Left ventricle myocardium superior (tissue), 1 donor: ENCODE measurements around the gene GON4L. TPM values are rescaled to one million over a fixed set of nuclear protein-coding genes. Genes with fewer than 3 reads are reported as not detected.
"Not testable (repeated sequence)": the region's sequence is repeated elsewhere in the genome, so short reads cannot be mapped to it uniquely, and the experiment has no call there.

Source experiments
- ATAC-seq: fragments of 200-7000 bp; cut with Tn5 transposase; one replicate; pipeline ENCODE4 v1.9.1; 2020; ENCODE audit warnings: mild to moderate bottlenecking, moderate library complexity
- DNase-seq: peaks from one replicate; pipeline ENCODE4 v3.0.0-alpha.2; 2020
- intact Hi-C: fragments of 100-400 bp; cut with micrococcal nuclease; formaldehyde crosslinking; loops from one replicate; pipeline ENCODE4 v1.11.0; 2022
- total RNA-seq: library from RNA; stranded (reverse); fragmentation: NEBNext Ultra II Directional; extraction: Animal tissue kit (Norgen Biotek cat#: 25700); gene quantifications from one replicate; pipeline ENCODE4 v1.2.1, GENCODE V29; 2021
- donor health status: DM: no; HTN: yes; CAD: no; lungs with severe emphysema.

Gene GON4L
- total RNA-seq, 1 donor from 2014 or later = 20.3 TPM

GRCh38 chr1:155712636-155713035 lies 144.4 kb downstream of the GON4L start:
- intact Hi-C loops, DNase-seq: not testable (repeated sequence)

GRCh38 chr1:155711457-155711856 lies 145.6 kb downstream of the GON4L start:
- intact Hi-C loops, ATAC-seq, DNase-seq: not testable (repeated sequence)

More at GRCh38 chr1:155712636-155713035, 144.4 kb downstream of the GON4L start:
- peak; percentile 51 for ATAC-seq

GRCh38 chr1:155709391-155709790 lies 147.6 kb downstream of the GON4L start:
- intact Hi-C loops = no loop called here
- DNase-seq (no peak), ATAC-seq (no peak)

GRCh38 chr1:155706139-155706538 lies 150.9 kb downstream of the GON4L start:
- ATAC-seq = no peak
- intact Hi-C loops = no loop called here
- DNase-seq = no peak

- DNase-seq, ATAC-seq, intact Hi-C loops: not testable (repeated sequence)
These were observed 152.6 kb downstream of the GON4L start for GRCh38 chr1:155704414-155704813.

GRCh38 chr1:155703216-155703615 lies 153.8 kb downstream of the GON4L start:
- no peak for DNase-seq
- intact Hi-C loops = no loop called here
- ATAC-seq = no peak

- DNase-seq, intact Hi-C loops, ATAC-seq: not testable (repeated sequence)
These were observed 155.3 kb downstream of the GON4L start for GRCh38 chr1:155701675-155702074.

Other genes with a start within 250 kb of the GON4L start
- 9.4 TPM for gene MSTO1, start 247.0 kb downstream of the GON4L start, total RNA-seq
- gene YY1AP1, start 168.4 kb downstream of the GON4L start, total RNA-seq = 70.5 TPM
- 123 TPM for gene DAP3, start 168.1 kb downstream of the GON4L start, total RNA-seq
- gene SYT11, start 2.4 kb upstream of the GON4L start, total RNA-seq = 6.6 TPM
- gene RIT1, start 54.1 kb upstream of the GON4L start, total RNA-seq = 18.7 TPM
- 22.6 TPM for gene KHDC4, start 77.2 kb upstream of the GON4L start, total RNA-seq
- not detected for gene RXFP4, start 84.4 kb upstream of the GON4L start, total RNA-seq
- gene ARHGEF2, start 121.3 kb upstream of the GON4L start, total RNA-seq = 61.2 TPM
- gene SSR2, start 163.7 kb upstream of the GON4L start, total RNA-seq = 75.8 TPM
- gene UBQLN4, start 196.6 kb upstream of the GON4L start, total RNA-seq = 33.9 TPM
- gene LAMTOR2, start 197.6 kb upstream of the GON4L start, total RNA-seq = 65.6 TPM
- gene RAB25, start 203.9 kb upstream of the GON4L start, total RNA-seq = not detected
- 0.17 TPM for gene MEX3A, start 225.3 kb upstream of the GON4L start, total RNA-seq